Measurements from ENCODE around the gene PLAAT2. TPM values are rescaled to one million over a fixed set of nuclear protein-coding genes. Genes with fewer than 3 reads are reported as not detected.

PLAAT2 gene
- total and polyA plus RNA-seq, 11 donors, result 0.11 to 3.8 (median 0.42) TPM; not detected in 7

- 74 to 80% (median 76%) methylated on average over 1 of the region's 1 CpG for WGBS, 4 donors
- Histone ChIP-seq H3K27ac (peak overlapping the region in 4 of 12 donors; percentile 87 to 97 (median 91)), H3K36me3 (peaks cover 0 to 15% (median 0%) of the 10 kb centered on the region in 9 donors), H3K4me3 (peak overlapping the region in 1 of 12 donors; percentile 76), H3K27me3 (no peaks in the 10 kb centered on the region), H3K4me1 (peaks cover 7 to 79% (median 21%) of the 10 kb centered on the region in 12 donors), H3K9me3 (no peaks in the 10 kb centered on the region)
- TF ChIP-seq POLR2A (IDR thresholded peaks at IDR 0.05), result no peak
- TF ChIP-seq CTCF (IDR thresholded peaks at IDR 0.05), result no peak
- intact Hi-C loops (cut with DNase I), result loop anchor here in 3 of 10 donors (2.0 to 10.0 kb wide), 3 partner anchors 75 to 79 kb away; partner anchors contain the start of gene PLAAT3 (in 2 of the 3)
- ATAC-seq (no peak), DNase-seq (no peak)
Measured at GRCh38 chr11:63535734-63536133, 27.4 kb downstream of the PLAAT2 start.

DNA sequence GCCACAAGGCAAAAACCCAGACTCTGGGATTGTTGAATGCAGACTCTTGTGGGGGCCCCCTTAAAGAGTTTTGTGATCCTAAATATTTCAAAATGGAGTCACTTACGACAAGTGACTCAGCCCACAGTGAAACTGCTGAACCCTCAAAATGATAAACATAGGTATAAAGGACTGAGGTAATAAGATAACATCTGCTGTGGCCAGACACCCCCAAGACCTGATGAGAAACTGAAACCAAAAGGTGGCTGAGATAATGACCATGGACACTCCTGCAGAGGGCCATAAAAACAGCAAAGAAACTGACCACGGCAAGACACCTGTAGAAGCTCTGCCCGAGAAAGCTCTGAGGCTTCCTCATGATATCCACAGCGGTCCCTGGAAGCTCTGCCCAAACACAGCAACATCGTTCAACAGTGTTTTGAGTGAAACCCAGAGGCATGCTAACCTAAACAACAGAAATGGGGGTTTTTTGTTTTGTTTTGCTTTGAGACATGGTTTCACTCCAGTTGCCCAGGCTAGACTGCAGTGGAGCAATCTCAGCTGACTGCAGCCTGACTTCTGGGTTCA is 28.2 kb downstream of the PLAAT2 start:
- ATAC-seq, result no peak
- intact Hi-C loops (cut with DNase I), result loop anchor here in 2 of 10 donors (5.0 to 10.0 kb wide), 2 partner anchors 77 to 80 kb away; partner anchors contain the start of gene PLAAT3 (in 2 of the 2)
- DNase-seq, result no peak
- H3K4me1 ChIP-seq, result peaks cover 7 to 75% (median 21%) of the 10 kb centered on the region in 12 donors
- H3K27me3 ChIP-seq, result no peaks in the 10 kb centered on the region
- no peaks in the 10 kb centered on the region for H3K9me3 ChIP-seq
- H3K4me3 ChIP-seq, result no peak overlapping the region
- no peak for TF ChIP-seq POLR2A (IDR thresholded peaks at IDR 0.05)
- TF ChIP-seq CTCF (IDR thresholded peaks at IDR 0.05), result no peak
- WGBS, 4 donors, result 91 to 96% (median 93%) methylated on average over 5 of the region's 5 CpGs
- peaks cover 0 to 10% (median 0%) of the 10 kb centered on the region in 9 donors for H3K36me3 ChIP-seq
- H3K27ac ChIP-seq, result peak overlapping the region in 1 of 12 donors; percentile 97

- no peak overlapping the region for H3K4me3 ChIP-seq
- no peak for TF ChIP-seq POLR2A (IDR thresholded peaks at IDR 0.05)
- no peak for TF ChIP-seq CTCF (IDR thresholded peaks at IDR 0.05)
- WGBS, 4 donors, result 64 to 81% (median 74%) methylated on average over 3 of the region's 3 CpGs
- no peak for ATAC-seq
- peaks cover 7 to 67% (median 21%) of the 10 kb centered on the region in 12 donors for H3K4me1 ChIP-seq
- H3K36me3 ChIP-seq, result peaks cover 0 to 1% (median 0%) of the 10 kb centered on the region in 9 donors
- intact Hi-C loops (cut with DNase I), result loop anchor here in 1 of 10 donors (10.0 kb wide), 1 partner anchor 81 kb away; the partner anchor contains the start of gene PLAAT3
- no peak for DNase-seq
- H3K27ac ChIP-seq, result peak overlapping the region in 1 of 12 donors; percentile 97
- no peaks in the 10 kb centered on the region for H3K27me3 ChIP-seq
- H3K9me3 ChIP-seq, result no peaks in the 10 kb centered on the region
Measured at GRCh38 chr11:63534076-63534475, 29.1 kb downstream of the PLAAT2 start.

- no peak for TF ChIP-seq CTCF (IDR thresholded peaks at IDR 0.05)
- no peak for TF ChIP-seq POLR2A (IDR thresholded peaks at IDR 0.05)
- no peak overlapping the region for H3K4me3 ChIP-seq
- H3K27me3 ChIP-seq, result no peaks in the 10 kb centered on the region
- no peak for ATAC-seq
- intact Hi-C loops (cut with DNase I), result loop anchor here in 1 of 10 donors (10.0 kb wide), 1 partner anchor 82 kb away; the partner anchor contains the start of gene PLAAT3
- 73 to 80% (median 78%) methylated on average over 4 of the region's 4 CpGs for WGBS, 4 donors
- H3K36me3 ChIP-seq, result no peaks in the 10 kb centered on the region
- no peak overlapping the region for H3K27ac ChIP-seq
- H3K4me1 ChIP-seq, result peaks cover 3 to 56% (median 16%) of the 10 kb centered on the region in 12 donors
- no peaks in the 10 kb centered on the region for H3K9me3 ChIP-seq
- DNase-seq, result no peak
Measured at GRCh38 chr11:63532799-63533475, 30.2 kb downstream of the PLAAT2 start.
